PFSK-1 (cell line): Measurements from ENCODE around the gene BARX1.

Source experiments
- POLR2AphosphoS5 ChIP-seq: IDR thresholded peaks from 2 replicates; pipeline ENCODE4 v1.6.1; 2012; ENCODE audit warnings: low read depth, mild to moderate bottlenecking, control low read depth, low read length, moderate library complexity
- TAF1 ChIP-seq: IDR thresholded peaks from 2 replicates; pipeline ENCODE4 v1.6.1; 2012; ENCODE audit warnings: low read length, control low read depth, borderline replicate concordance; ENCODE audit not compliant: insufficient read depth
- TF ChIP-seq, protein P1 (sequence below), 2 experiments: IDR thresholded peaks; 2 replicates each; pipeline versions ENCODE4 v1.6.1 to v1.8.0; 2011 to 2012; ENCODE audit warnings: low read depth in 2 of 2, low read length in 2 of 2, control low read depth in 1 of 2, inconsistent platforms in 1 of 2, mild to moderate bottlenecking in 1 of 2, moderate library complexity in 1 of 2; ENCODE audit not compliant: insufficient read depth in 1 of 2

DNA sequence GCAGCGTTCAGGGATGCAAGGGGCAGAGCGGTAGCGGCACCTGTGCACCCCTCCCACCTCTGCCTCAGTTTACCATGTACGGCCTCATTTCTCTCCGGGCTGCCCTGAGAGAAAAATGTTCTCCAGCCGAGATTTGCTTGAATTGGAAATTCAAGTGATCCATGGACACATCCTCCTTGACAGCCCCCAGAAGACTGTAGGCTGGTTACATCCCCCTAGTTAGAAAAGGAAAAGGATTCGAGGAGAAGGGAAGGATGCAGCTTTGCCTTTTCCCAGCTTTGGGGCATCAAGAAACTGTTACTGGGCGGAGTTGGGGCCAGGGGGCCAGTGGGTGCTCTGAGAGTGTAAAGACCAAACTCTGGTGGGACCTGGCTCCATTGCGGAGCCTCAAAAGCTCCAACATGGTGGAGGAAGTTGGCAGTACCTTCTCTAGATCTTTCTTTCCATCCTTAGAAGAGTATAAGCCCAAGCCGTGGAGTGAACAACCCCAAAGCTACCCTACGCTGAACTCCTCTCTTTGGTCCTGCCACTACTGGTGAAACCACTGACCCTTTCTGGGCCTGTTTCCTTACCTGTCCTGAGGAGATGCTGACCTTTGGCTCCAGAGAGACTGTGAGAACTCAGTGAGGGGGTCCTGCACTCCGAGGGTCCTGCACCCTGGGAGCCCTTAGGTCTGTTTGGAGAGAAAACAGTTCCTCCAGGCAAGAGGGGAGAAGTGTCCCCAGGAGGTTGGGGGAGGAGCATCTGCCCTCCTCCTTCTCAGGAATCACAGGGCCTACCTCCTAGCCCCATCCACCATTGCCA lies 1.0 kb upstream of the BARX1 start:
- no peak for TF ChIP-seq TAF1
- TF ChIP-seq, protein P1, sequence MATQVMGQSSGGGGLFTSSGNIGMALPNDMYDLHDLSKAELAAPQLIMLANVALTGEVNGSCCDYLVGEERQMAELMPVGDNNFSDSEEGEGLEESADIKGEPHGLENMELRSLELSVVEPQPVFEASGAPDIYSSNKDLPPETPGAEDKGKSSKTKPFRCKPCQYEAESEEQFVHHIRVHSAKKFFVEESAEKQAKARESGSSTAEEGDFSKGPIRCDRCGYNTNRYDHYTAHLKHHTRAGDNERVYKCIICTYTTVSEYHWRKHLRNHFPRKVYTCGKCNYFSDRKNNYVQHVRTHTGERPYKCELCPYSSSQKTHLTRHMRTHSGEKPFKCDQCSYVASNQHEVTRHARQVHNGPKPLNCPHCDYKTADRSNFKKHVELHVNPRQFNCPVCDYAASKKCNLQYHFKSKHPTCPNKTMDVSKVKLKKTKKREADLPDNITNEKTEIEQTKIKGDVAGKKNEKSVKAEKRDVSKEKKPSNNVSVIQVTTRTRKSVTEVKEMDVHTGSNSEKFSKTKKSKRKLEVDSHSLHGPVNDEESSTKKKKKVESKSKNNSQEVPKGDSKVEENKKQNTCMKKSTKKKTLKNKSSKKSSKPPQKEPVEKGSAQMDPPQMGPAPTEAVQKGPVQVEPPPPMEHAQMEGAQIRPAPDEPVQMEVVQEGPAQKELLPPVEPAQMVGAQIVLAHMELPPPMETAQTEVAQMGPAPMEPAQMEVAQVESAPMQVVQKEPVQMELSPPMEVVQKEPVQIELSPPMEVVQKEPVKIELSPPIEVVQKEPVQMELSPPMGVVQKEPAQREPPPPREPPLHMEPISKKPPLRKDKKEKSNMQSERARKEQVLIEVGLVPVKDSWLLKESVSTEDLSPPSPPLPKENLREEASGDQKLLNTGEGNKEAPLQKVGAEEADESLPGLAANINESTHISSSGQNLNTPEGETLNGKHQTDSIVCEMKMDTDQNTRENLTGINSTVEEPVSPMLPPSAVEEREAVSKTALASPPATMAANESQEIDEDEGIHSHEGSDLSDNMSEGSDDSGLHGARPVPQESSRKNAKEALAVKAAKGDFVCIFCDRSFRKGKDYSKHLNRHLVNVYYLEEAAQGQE (IDR thresholded peaks at IDR 0.05; ENCODE audit: insufficient read depth in 1 of 2, low read depth in 2 of 2, low read length in 2 of 2), result no peak
- no peak for TF ChIP-seq POLR2AphosphoS5
